ENCODE data around the gene NBAS.

- TF ChIP-seq CHD7 (IDR thresholded peaks at IDR 0.05; ENCODE audit: low read depth, low read length) (no peak), SP1 (CRISPR knock-in tag; IDR thresholded peaks at IDR 0.05) (no peak), CTCF (IDR thresholded peaks at IDR 0.05 in 2 of 3, conservative IDR thresholded peaks at IDR 0.05 in 1 of 3; ENCODE audit: insufficient read depth in 2 of 3, low read depth in 1 of 3, low read length in 3 of 3) (no peak), PCBP1 (IDR thresholded peaks at IDR 0.05; ENCODE audit: low read depth, low read length, poor library complexity, severe bottlenecking) (no peak), ZBTB33 (CRISPR knock-in tag; IDR thresholded peaks at IDR 0.05) (no peak), SMARCA5 (IDR thresholded peaks at IDR 0.05) (no peak)
Measured at GRCh38 chr2:15346624-15347023, 214.5 kb downstream of the NBAS start.

Measured in K562 (cell line).